Prostate gland (tissue), 2 donors: ENCODE data around the gene PIP5K1B. TPM values are rescaled to one million over a fixed set of nuclear protein-coding genes. Genes with fewer than 3 reads are reported as not detected.

Experiments used
- DNase-seq: peaks from one replicate; pipeline ENCODE4 v3.0.0-alpha.2; 2019; ENCODE audit warnings: low spot score
- H3K27ac ChIP-seq, 2 donors: fragments of 200-600 bp; sonication (generic); 2 replicates each; pipeline ENCODE4 v1.5.1; 2017 to 2019
- H3K27me3 ChIP-seq: fragments of 200-600 bp; sonication (generic); replicated peaks from 2 replicates; pipeline ENCODE4 v1.5.1; 2019; ENCODE audit not compliant: insufficient read depth
- H3K36me3 ChIP-seq, 2 donors: fragments of 200-600 bp; sonication (generic); 1 replicate in 1 of 2; 2 replicates in 1 of 2; pipeline versions ENCODE4 v1.5.1 to v1.8.1; 2017 to 2019
- H3K4me1 ChIP-seq: fragments of 200-600 bp; sonication (generic); replicated peaks from 2 replicates; pipeline ENCODE4 v1.5.1; 2019
- H3K4me3 ChIP-seq, 2 donors: fragments of 200-600 bp; sonication (generic); 2 replicates each; pipeline ENCODE4 v1.5.1; 2017 to 2019
- H3K9me3 ChIP-seq: fragments of 200-600 bp; sonication (generic); 2 replicates; pipeline ENCODE4 v1.5.1; 2017
- CTCF ChIP-seq, 4 experiments: fragments of 200-600 bp in 2 of 4; fragments of 450-650 bp in 2 of 4; sonication (generic) in 2 of 4; IDR thresholded peaks; 1 replicate in 3 of 4; 2 replicates in 1 of 4; pipeline ENCODE4 v1.5.1; 2016 to 2019; ENCODE audit warnings: antibody characterized with exemption in 4 of 4, mild to moderate bottlenecking in 2 of 4, moderate library complexity in 2 of 4
- POLR2A ChIP-seq: fragments of 450-650 bp; IDR thresholded peaks from one replicate; pipeline ENCODE4 v1.6.1; 2016; ENCODE audit warnings: antibody characterized with exemption, mild to moderate bottlenecking
- POLR2AphosphoS5 ChIP-seq: sonication (generic); formaldehyde crosslinking; IDR thresholded peaks from one replicate; pipeline ENCODE4 v1.6.1; 2017; ENCODE audit warnings: antibody characterized with exemption
- WGBS: methylation state at CpG from one replicate; pipeline ENCODE4 v1.1.5; 2018; 5-methylcytosine and 5-hydroxymethylcytosine counted together
- intact Hi-C: fragments of 100-400 bp; cut with DNase I; formaldehyde crosslinking; loops from one replicate; pipeline ENCODE4 v1.14.2; 2022
- total RNA-seq, 2 donors: library from RNA; depleted of rRNA; stranded (reverse); fragments of >200 nt; gene quantifications; one replicate each; pipeline ENCODE4 v1.1.0, GENCODE V29; 2016

PIP5K1B gene
- total RNA-seq, 2 donors from 2014 or later: 1.6 to 38.3 TPM

- no peaks in the 10 kb centered on the region for H3K4me1 ChIP-seq
- intact Hi-C loops: no loop called here
- H3K27ac ChIP-seq: no peak overlapping the region
- no peak overlapping the region for H3K4me3 ChIP-seq
- no peaks in the 10 kb centered on the region for H3K36me3 ChIP-seq
- no peaks in the 10 kb centered on the region for H3K9me3 ChIP-seq
- H3K27me3 ChIP-seq: no peaks in the 10 kb centered on the region
- TF ChIP-seq CTCF (IDR thresholded peaks at IDR 0.05) (no peak), POLR2AphosphoS5 (no peak), POLR2A (no peak)
- no peak for DNase-seq
- WGBS: 50% methylated on average over 8 of the region's 8 CpGs
Measured at GRCh38 chr9:68817079-68817875, 112.2 kb downstream of the PIP5K1B start.

DNA sequence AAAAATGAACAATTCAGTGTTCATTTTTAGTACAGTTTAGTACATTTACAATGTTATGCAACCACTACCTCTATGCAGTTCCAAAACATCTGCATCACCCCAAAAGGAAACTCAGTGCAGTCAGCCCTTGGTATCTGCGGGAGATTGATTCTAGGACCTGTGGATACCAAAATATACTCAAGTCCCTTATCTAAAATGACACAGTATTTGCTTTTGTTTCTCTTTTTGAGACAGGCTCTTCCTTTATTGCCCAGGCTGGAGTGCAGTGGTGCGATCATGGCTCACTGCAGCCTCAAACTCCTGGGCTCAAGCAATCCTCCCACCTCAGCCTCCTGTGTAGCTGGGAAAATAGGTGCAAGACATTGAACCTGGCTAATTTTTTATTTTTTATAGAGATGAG, 114.0 kb downstream of the PIP5K1B start:
- TF ChIP-seq CTCF (IDR thresholded peaks at IDR 0.05) (no peak), POLR2A (no peak), POLR2AphosphoS5 (no peak)
- DNase-seq: no peak
- WGBS: 97% methylated on average over 2 of the region's 2 CpGs
- intact Hi-C loops: no loop called here
- Histone ChIP-seq H3K9me3 (no peaks in the 10 kb centered on the region), H3K27me3 (no peaks in the 10 kb centered on the region), H3K4me3 (no peak overlapping the region), H3K4me1 (no peaks in the 10 kb centered on the region), H3K36me3 (no peaks in the 10 kb centered on the region), H3K27ac (no peak overlapping the region)

- H3K9me3 ChIP-seq: no peaks in the 10 kb centered on the region
- no peak overlapping the region for H3K27ac ChIP-seq
- intact Hi-C loops: no loop called here
- no peaks in the 10 kb centered on the region for H3K4me1 ChIP-seq
- H3K4me3 ChIP-seq: no peak overlapping the region
- no peaks in the 10 kb centered on the region for H3K27me3 ChIP-seq
- H3K36me3 ChIP-seq: no peaks in the 10 kb centered on the region
- no peak for DNase-seq
- no peak for TF ChIP-seq POLR2A
- TF ChIP-seq POLR2AphosphoS5: no peak
- no peak for TF ChIP-seq CTCF (IDR thresholded peaks at IDR 0.05)
- 90% methylated on average over 2 of the region's 2 CpGs for WGBS
Measured at GRCh38 chr9:68821911-68822310, 116.9 kb downstream of the PIP5K1B start.

DNA sequence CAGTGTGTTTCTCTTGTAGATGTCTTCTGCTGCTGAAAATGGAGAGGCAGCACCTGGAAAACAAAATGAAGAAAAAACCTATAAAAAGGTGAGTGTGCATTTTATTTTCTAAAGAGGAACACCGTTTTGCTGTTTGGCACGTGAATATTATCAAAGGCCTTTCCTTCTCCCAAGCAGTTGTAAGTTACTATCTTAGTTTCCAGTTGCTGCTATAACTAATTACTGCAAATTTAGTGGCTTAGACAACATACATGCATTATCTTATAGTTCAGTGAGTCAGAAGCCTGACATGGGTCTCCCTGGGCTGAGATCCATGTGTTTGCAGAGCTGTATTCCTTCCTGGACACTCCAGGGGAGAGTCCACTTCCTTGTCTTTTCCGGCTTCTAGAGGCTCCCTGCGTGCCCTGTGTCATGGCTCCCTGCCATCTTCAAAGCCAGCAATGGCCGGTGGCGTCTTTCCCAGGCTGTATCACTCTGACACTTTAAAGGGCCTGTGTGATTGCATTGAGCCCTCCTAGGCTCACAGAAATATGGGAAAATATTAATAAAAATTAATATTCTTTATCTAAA, 117.6 kb downstream of the PIP5K1B start:
- no peak for DNase-seq
- Histone ChIP-seq H3K27me3 (no peaks in the 10 kb centered on the region), H3K27ac (no peak overlapping the region), H3K4me3 (no peak overlapping the region), H3K9me3 (no peaks in the 10 kb centered on the region), H3K4me1 (no peaks in the 10 kb centered on the region), H3K36me3 (no peaks in the 10 kb centered on the region)
- TF ChIP-seq POLR2A: no peak
- no peak for TF ChIP-seq POLR2AphosphoS5
- no peak for TF ChIP-seq CTCF (IDR thresholded peaks at IDR 0.05)
- intact Hi-C loops: no loop called here
- 47% methylated on average over 6 of the region's 6 CpGs for WGBS
